K562 (cell line): ENCODE measurements around the gene CRYAA. TPM values are rescaled to one million over a fixed set of nuclear protein-coding genes. Genes with fewer than 3 reads are reported as not detected.

Experiments used
- ATF1 ChIP-seq, 2 experiments: fragments of 450-650 bp in 1 of 2; IDR thresholded peaks; 2 replicates each; pipeline ENCODE4 v1.6.1; 2016; ENCODE audit warnings: missing compliant biosample characterization in 1 of 2, missing genetic modification characterization in 1 of 2
- ATF4 ChIP-seq: fragments of 450-650 bp; formaldehyde crosslinking; IDR thresholded peaks from 2 replicates; pipeline ENCODE4 v1.4.0; 2022; ENCODE audit warnings: mild to moderate bottlenecking, moderate library complexity
- FOSL1 ChIP-seq: fragments of 200-800 bp; sonication (Bioruptor generic); conservative IDR thresholded peaks from 2 replicates; pipeline ENCODE4 v1.6.1; 2016; ENCODE audit warnings: missing genetic modification characterization, missing compliant biosample characterization
- FOXM1 ChIP-seq, 2 experiments: fragments of 450-650 bp in 1 of 2; sonication (generic) in 1 of 2; formaldehyde crosslinking in 1 of 2; IDR thresholded peaks; 2 replicates each; pipeline versions ENCODE4 v1.6.1 to v1.9.0; 2017 to 2022; ENCODE audit warnings: low read depth in 2 of 2, mild to moderate bottlenecking in 2 of 2, missing genetic modification reagents in 1 of 2, moderate library complexity in 1 of 2
- TFAP4 ChIP-seq: sonication (generic); formaldehyde crosslinking; IDR thresholded peaks from 2 replicates; pipeline ENCODE4 v1.8.0; 2022; ENCODE audit warnings: missing genetic modification reagents, mild to moderate bottlenecking, moderate library complexity, borderline replicate concordance
- ZFX ChIP-seq: sonication (generic); formaldehyde crosslinking; IDR thresholded peaks from 2 replicates; pipeline ENCODE4 v1.8.0; 2022; ENCODE audit warnings: mild to moderate bottlenecking, missing genetic modification reagents, moderate library complexity
- ZNF696 ChIP-seq: fragments of 250-450 bp; sonication (Bioruptor Pico); conservative IDR thresholded peaks from 2 replicates; pipeline ENCODE4 v1.4.0; 2020; ENCODE audit warnings: mild to moderate bottlenecking, moderate library complexity
- polyA plus RNA-seq, 8 experiments: library from polyadenylated mRNA; depleted of rRNA in 4 of 8; stranded (reverse) in 5 of 8; unstranded in 3 of 8; fragments of >200 nt; fragmentation: Nextera tagmentation in 2 of 8; fragmentation: Illumina TruSeq in 1 of 8; extraction: Ambion mirVana in 2 of 8; extraction: Trizol in 1 of 8; gene quantifications; 2 replicates each; pipeline versions ENCODE4 v1.2.1 to v1.2.3, GENCODE V29; 2011 to 2014; ENCODE audit warnings: inconsistent platforms in 1 of 8, missing spikeins in 1 of 8
- total RNA-seq, 7 experiments: library from RNA; depleted of rRNA in 6 of 7; stranded (reverse); fragments of >200 nt in 6 of 7; fragmentation: Illumina TruSeq in 2 of 7; extraction: Trizol in 2 of 7; gene quantifications; 2 replicates each; pipeline versions ENCODE4 v1.2.1 to v1.2.3, GENCODE V29; 2011 to 2021; ENCODE audit warnings: low replicate concordance in 1 of 7

The CRYAA gene
- total and polyA plus RNA-seq, 9 of the 15 experiments (the other 6 are each of a cell fraction or from before 2014, with no cell fraction given), result not detected

GRCh38 chr21:43209575-43210453, 41.0 kb downstream of the CRYAA start (continued):
- TF ChIP-seq TFAP4, result 0 out of 2 replicates have a peak, but pooled peaks have one; percentile 13
- TF ChIP-seq FOXM1 (IDR thresholded peaks at IDR 0.05; ENCODE audit: low read depth), result no peak
- TF ChIP-seq FOXM1 (CRISPR knock-in tag; IDR thresholded peaks at IDR 0.05; ENCODE audit: low read depth), result no peak
- no peak for TF ChIP-seq ZNF696
- peak; percentile 93 for TF ChIP-seq FOSL1 (tag)
- TF ChIP-seq ATF4 (CRISPR knock-in tag), result no peak
- no peak for TF ChIP-seq ZFX (CRISPR knock-in tag)
- TF ChIP-seq ATF1 (CRISPR knock-in tag; IDR thresholded peaks at IDR 0.05), result no peak
- TF ChIP-seq ATF1 (tag; IDR thresholded peaks at IDR 0.05), result no peak
